ENCODE results near the gene CDCP1.

The CDCP1 gene

GRCh38 chr3:45137656-45138181 is 8.5 kb downstream of the CDCP1 start:
- H3K27me3 Mint-ChIP-seq = peaks cover 21% of the 10 kb centered on the region
- no peaks in the 10 kb centered on the region for H3K9me3 Mint-ChIP-seq
- no peak overlapping the region for H3K27ac Mint-ChIP-seq
- H3K4me3 Mint-ChIP-seq = no peak overlapping the region
- DNase-seq = no peak
- peaks cover 4% of the 10 kb centered on the region for H3K4me1 Mint-ChIP-seq (ENCODE audit: low read depth)
- H3K36me3 Mint-ChIP-seq (ENCODE audit: low read depth) = no peaks in the 10 kb centered on the region

GRCh38 chr3:45135959-45136358 is 10.2 kb downstream of the CDCP1 start:
- Mint-ChIP-seq H3K4me1 (ENCODE audit: low read depth) (peaks cover 4% of the 10 kb centered on the region), H3K36me3 (ENCODE audit: low read depth) (no peaks in the 10 kb centered on the region), H3K9me3 (no peaks in the 10 kb centered on the region), H3K27me3 (peaks cover 9% of the 10 kb centered on the region), H3K4me3 (no peak overlapping the region), H3K27ac (no peak overlapping the region)
- no peak for DNase-seq

- Mint-ChIP-seq H3K36me3 (ENCODE audit: low read depth) (no peaks in the 10 kb centered on the region), H3K9me3 (no peaks in the 10 kb centered on the region), H3K4me1 (ENCODE audit: low read depth) (peaks cover 4% of the 10 kb centered on the region)
These were observed 11.2 kb downstream of the CDCP1 start for GRCh38 chr3:45134758-45135521.

GRCh38 chr3:45132568-45133211 is 13.5 kb downstream of the CDCP1 start:
- H3K9me3 Mint-ChIP-seq = no peaks in the 10 kb centered on the region
- H3K27me3 Mint-ChIP-seq = peaks cover 2% of the 10 kb centered on the region
- H3K27ac Mint-ChIP-seq = no peak overlapping the region
- H3K36me3 Mint-ChIP-seq (ENCODE audit: low read depth) = no peaks in the 10 kb centered on the region
- DNase-seq = no peak
- H3K4me1 Mint-ChIP-seq (ENCODE audit: low read depth) = peaks cover 4% of the 10 kb centered on the region
- no peak overlapping the region for H3K4me3 Mint-ChIP-seq

More at GRCh38 chr3:45134758-45135521, 11.2 kb downstream of the CDCP1 start:
- no peak overlapping the region for H3K27ac Mint-ChIP-seq
- DNase-seq = no peak
- H3K4me3 Mint-ChIP-seq = no peak overlapping the region
- H3K27me3 Mint-ChIP-seq = peaks cover 2% of the 10 kb centered on the region

DNA sequence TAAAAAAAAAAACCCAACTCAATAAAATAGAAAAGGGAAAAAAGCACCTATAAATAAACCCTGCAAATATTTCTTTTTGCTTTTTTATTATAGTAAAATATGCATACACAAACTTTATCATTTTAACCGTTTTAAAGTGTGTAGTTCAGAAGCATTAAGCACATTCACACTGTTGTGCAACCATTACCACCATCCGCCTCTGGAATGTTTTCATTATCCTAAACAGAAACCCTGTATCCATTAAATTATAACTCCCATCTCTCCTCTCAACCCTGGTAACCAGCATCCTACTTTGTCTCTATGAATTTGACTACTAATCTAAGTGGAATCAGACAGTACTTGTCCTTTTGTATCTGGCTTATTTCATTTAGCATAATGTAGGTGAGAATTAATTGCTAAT is 15.0 kb downstream of the CDCP1 start:
- no peak overlapping the region for H3K4me3 Mint-ChIP-seq
- H3K4me1 Mint-ChIP-seq (ENCODE audit: low read depth) = peaks cover 4% of the 10 kb centered on the region
- no peak for DNase-seq
- H3K9me3 Mint-ChIP-seq = no peaks in the 10 kb centered on the region
- no peak overlapping the region for H3K27ac Mint-ChIP-seq
- H3K27me3 Mint-ChIP-seq = no peaks in the 10 kb centered on the region
- H3K36me3 Mint-ChIP-seq (ENCODE audit: low read depth) = no peaks in the 10 kb centered on the region

GRCh38 chr3:45130476-45130875 is 15.7 kb downstream of the CDCP1 start:
- H3K4me1 Mint-ChIP-seq (ENCODE audit: low read depth) = peaks cover 3% of the 10 kb centered on the region
- no peak overlapping the region for H3K27ac Mint-ChIP-seq
- no peak for DNase-seq
- no peaks in the 10 kb centered on the region for H3K9me3 Mint-ChIP-seq
- no peaks in the 10 kb centered on the region for H3K36me3 Mint-ChIP-seq (ENCODE audit: low read depth)
- H3K27me3 Mint-ChIP-seq = no peaks in the 10 kb centered on the region
- H3K4me3 Mint-ChIP-seq = no peak overlapping the region

DNA sequence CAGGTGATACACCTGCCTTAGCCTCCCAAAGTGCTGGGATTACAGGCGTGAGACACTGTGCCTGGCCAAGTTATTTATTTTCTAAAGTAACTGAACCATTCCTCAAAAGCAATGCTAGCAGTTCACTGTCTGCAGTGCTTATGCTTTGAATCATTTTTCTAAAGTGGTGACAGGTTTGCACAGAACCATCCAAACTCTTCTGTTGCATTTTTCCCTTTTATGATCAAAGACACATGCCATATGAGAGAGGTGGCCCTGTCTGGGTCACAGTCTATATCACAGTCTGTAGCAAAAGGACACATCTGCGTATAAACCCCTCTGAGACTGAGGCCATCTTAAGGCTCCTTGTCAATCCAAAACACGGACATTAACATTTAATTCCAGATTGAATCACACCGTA is 17.2 kb downstream of the CDCP1 start:
- Mint-ChIP-seq H3K4me3 (no peak overlapping the region), H3K9me3 (no peaks in the 10 kb centered on the region), H3K4me1 (ENCODE audit: low read depth) (peaks cover 6% of the 10 kb centered on the region), H3K36me3 (ENCODE audit: low read depth) (no peaks in the 10 kb centered on the region), H3K27me3 (peaks cover 7% of the 10 kb centered on the region), H3K27ac (no peak overlapping the region)
- no peak for DNase-seq

- Mint-ChIP-seq H3K27ac (no peak overlapping the region), H3K9me3 (no peaks in the 10 kb centered on the region), H3K36me3 (ENCODE audit: low read depth) (no peaks in the 10 kb centered on the region), H3K4me3 (no peak overlapping the region), H3K4me1 (ENCODE audit: low read depth) (peaks cover 18% of the 10 kb centered on the region), H3K27me3 (peaks cover 7% of the 10 kb centered on the region)
- no peak for DNase-seq
These were observed 18.9 kb downstream of the CDCP1 start for GRCh38 chr3:45127130-45127822.

- Mint-ChIP-seq H3K27ac (no peak overlapping the region), H3K9me3 (no peaks in the 10 kb centered on the region), H3K27me3 (peaks cover 7% of the 10 kb centered on the region), H3K36me3 (ENCODE audit: low read depth) (no peaks in the 10 kb centered on the region), H3K4me1 (ENCODE audit: low read depth) (peaks cover 18% of the 10 kb centered on the region), H3K4me3 (no peak overlapping the region)
- no peak for DNase-seq
These were observed 19.4 kb downstream of the CDCP1 start for GRCh38 chr3:45126730-45127129.

DNA sequence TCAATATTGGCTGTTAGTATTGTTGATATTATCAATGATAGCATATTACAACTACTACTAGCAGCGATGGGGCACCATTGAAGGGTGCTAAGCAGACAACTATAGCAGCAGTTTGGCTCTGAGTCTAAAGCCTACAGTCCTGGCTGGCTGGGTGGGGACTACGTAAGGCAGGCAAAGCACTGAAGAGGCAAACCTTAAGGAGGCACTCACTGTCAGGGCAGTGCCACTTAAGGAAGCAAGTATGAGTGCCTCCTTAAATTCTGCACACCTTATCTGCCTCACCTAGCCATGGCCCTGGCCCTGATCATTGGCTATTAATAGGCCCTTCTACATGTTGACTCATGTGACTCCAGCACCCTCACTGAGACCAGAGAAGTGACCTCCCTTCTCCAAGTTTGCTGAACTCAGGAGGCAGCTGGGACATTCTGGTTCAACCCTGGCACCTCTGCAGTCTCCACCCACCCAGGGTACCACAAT is 20.6 kb downstream of the CDCP1 start:
- Mint-ChIP-seq H3K9me3 (no peaks in the 10 kb centered on the region), H3K27ac (no peak overlapping the region), H3K27me3 (peaks cover 7% of the 10 kb centered on the region), H3K4me3 (no peak overlapping the region), H3K4me1 (ENCODE audit: low read depth) (peaks cover 18% of the 10 kb centered on the region), H3K36me3 (ENCODE audit: low read depth) (no peaks in the 10 kb centered on the region)
- DNase-seq = no peak

GRCh38 chr3:45124956-45125355 is 21.2 kb downstream of the CDCP1 start:
- no peaks in the 10 kb centered on the region for H3K9me3 Mint-ChIP-seq
- no peak overlapping the region for H3K27ac Mint-ChIP-seq
- H3K36me3 Mint-ChIP-seq (ENCODE audit: low read depth) = no peaks in the 10 kb centered on the region
- H3K4me1 Mint-ChIP-seq (ENCODE audit: low read depth) = peaks cover 22% of the 10 kb centered on the region
- DNase-seq = no peak
- H3K27me3 Mint-ChIP-seq = peaks cover 7% of the 10 kb centered on the region
- H3K4me3 Mint-ChIP-seq = no peak overlapping the region

GRCh38 chr3:45124352-45124751 is 21.8 kb downstream of the CDCP1 start:
- H3K4me1 Mint-ChIP-seq (ENCODE audit: low read depth) = peaks cover 28% of the 10 kb centered on the region
- no peak for DNase-seq
- peaks cover 7% of the 10 kb centered on the region for H3K27me3 Mint-ChIP-seq
- H3K9me3 Mint-ChIP-seq = no peaks in the 10 kb centered on the region
- no peak overlapping the region for H3K4me3 Mint-ChIP-seq
- no peak overlapping the region for H3K27ac Mint-ChIP-seq
- no peaks in the 10 kb centered on the region for H3K36me3 Mint-ChIP-seq (ENCODE audit: low read depth)

GRCh38 chr3:45123581-45124269 is 22.5 kb downstream of the CDCP1 start:
- H3K9me3 Mint-ChIP-seq = no peaks in the 10 kb centered on the region
- H3K27me3 Mint-ChIP-seq = peaks cover 7% of the 10 kb centered on the region
- no peak overlapping the region for H3K27ac Mint-ChIP-seq
- H3K4me3 Mint-ChIP-seq = no peak overlapping the region
- H3K4me1 Mint-ChIP-seq (ENCODE audit: low read depth) = peaks cover 34% of the 10 kb centered on the region
- DNase-seq = peak; percentile 16
- no peaks in the 10 kb centered on the region for H3K36me3 Mint-ChIP-seq (ENCODE audit: low read depth)

DNA sequence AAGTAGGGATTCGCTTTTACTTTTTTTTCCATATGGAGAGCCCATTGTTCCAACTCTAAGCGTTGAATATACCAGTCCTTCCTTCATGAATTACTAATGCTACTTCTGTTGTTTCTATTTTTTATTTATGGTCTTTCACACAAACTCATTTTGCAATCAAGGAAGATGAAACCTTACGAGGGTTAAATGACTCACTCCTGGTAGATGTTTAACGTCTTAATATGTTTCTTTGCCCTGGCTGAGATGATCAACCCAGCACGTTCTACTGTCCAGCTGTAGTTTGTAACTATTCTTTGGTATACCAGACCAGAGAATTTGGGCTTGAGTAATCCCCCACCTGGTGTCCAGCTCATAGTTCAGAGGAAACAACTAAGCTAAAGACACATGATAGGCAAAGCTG is 23.1 kb downstream of the CDCP1 start:
- peaks cover 7% of the 10 kb centered on the region for H3K27me3 Mint-ChIP-seq
- no peaks in the 10 kb centered on the region for H3K36me3 Mint-ChIP-seq (ENCODE audit: low read depth)
- no peak overlapping the region for H3K27ac Mint-ChIP-seq
- no peak for DNase-seq
- no peak overlapping the region for H3K4me3 Mint-ChIP-seq
- H3K4me1 Mint-ChIP-seq (ENCODE audit: low read depth) = peaks cover 41% of the 10 kb centered on the region
- no peaks in the 10 kb centered on the region for H3K9me3 Mint-ChIP-seq
